Stimulated activated naive CD8-positive, alpha-beta T cell treated with anti-CD3 and anti-CD28 coated beads, Interleukin-15, amount 100 ng/mL, for 72 hours (primary cell): Measurements from ENCODE around the gene SSNA1.

ENCODE experiments used
- ATAC-seq: fragments of 150-1000 bp; cut with Tn5 transposase; 2 replicates; pipeline ENCODE4 v1.10.0; 2021; ENCODE audit warnings: mild to moderate bottlenecking, moderate library complexity
- DNase-seq, 2 donors: peaks; one replicate each; pipeline ENCODE4 v3.0.0; 2021 to 2022
- H3K27ac Mint-ChIP-seq, 2 donors: one replicate each; pipeline ENCODE4 v1.8.0; 2022; ENCODE audit warnings: mild to moderate bottlenecking in 2 of 2, mixed read lengths in 2 of 2, moderate library complexity in 2 of 2
- H3K27me3 Mint-ChIP-seq: one replicate; pipeline ENCODE4 v1.8.0; 2022; ENCODE audit warnings: mixed read lengths
- H3K4me1 Mint-ChIP-seq: one replicate; pipeline ENCODE4 v1.8.0; 2022; ENCODE audit warnings: mild to moderate bottlenecking, mixed read lengths
- H3K4me3 Mint-ChIP-seq, 2 donors: one replicate each; pipeline ENCODE4 v1.8.0; 2022; ENCODE audit warnings: mild to moderate bottlenecking in 2 of 2, mixed read lengths in 2 of 2, moderate library complexity in 1 of 2
- H3K9me3 Mint-ChIP-seq, 2 donors: one replicate each; pipeline ENCODE4 v1.8.0; 2022; ENCODE audit warnings: mixed read lengths in 2 of 2

Gene SSNA1

GRCh38 chr9:137188490-137189296 lies at the start of gene SSNA1, which contains the start of gene ANAPC2:
Gene SSNA1 (plus strand): TSS chr9:137188676. CDS start chr9:137188727, 51 bp downstream.
Gene ANAPC2 (minus strand): TSS chr9:137188560. CDS start chr9:137188532, 28 bp downstream.
- DNase-seq (peak; percentile 95 to 97), ATAC-seq (peak; percentile 86)
- Mint-ChIP-seq H3K27me3 (no peaks in the 10 kb centered on the region), H3K9me3 (no peaks in the 10 kb centered on the region), H3K4me3 (peak within 1 kb of the TSS; percentile 91 to 98), H3K4me1 (peaks cover 62% of the 10 kb centered on the region), H3K27ac (peak within 1 kb of the TSS; percentile 90 to 96)

- DNase-seq (no peak), ATAC-seq (peak; percentile 34)
- no peak within 1 kb of the TSS for H3K27ac Mint-ChIP-seq
- peak within 1 kb of the TSS in 1 of 2 donors; percentile 25 for H3K4me3 Mint-ChIP-seq
- peaks cover 13% of the 10 kb centered on the region for H3K4me1 Mint-ChIP-seq
- H3K27me3 Mint-ChIP-seq: peaks cover 92% of the 10 kb centered on the region
- no peaks in the 10 kb centered on the region for H3K9me3 Mint-ChIP-seq
Measured at GRCh38 chr9:137138722-137139467, 49.6 kb upstream of the SSNA1 start, which contains the start of gene GRIN1. Gene GRIN1 (plus strand): TSS chr9:137139154. CDS start chr9:137139487, 333 bp downstream.

DNA sequence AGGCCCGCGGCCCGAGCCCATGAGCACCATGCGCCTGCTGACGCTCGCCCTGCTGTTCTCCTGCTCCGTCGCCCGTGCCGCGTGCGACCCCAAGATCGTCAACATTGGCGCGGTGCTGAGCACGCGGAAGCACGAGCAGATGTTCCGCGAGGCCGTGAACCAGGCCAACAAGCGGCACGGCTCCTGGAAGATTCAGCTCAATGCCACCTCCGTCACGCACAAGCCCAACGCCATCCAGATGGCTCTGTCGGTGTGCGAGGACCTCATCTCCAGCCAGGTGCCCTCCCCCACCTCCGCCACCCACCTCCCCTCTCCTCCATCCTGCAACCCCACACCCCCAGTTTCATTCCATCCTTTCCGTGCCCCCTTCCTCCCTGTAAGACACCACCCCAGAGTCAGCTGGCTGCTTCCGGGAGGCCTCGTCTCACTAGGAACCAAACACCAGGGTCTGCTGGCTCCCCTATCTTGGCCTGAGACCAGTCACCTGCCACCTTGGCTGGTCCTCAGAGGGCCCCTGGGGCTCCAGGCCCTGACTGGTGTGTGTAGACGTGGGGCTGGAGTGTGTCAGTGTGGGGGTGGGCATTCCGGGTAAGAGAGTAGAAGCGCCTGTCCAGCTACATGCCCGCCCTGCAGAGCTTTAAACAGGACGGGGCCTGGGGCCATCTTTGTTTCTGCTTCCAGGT lies 48.9 kb upstream of the SSNA1 start:
- ATAC-seq: no peak
- Mint-ChIP-seq H3K4me3 (no peak overlapping the region), H3K27me3 (peaks cover 97% of the 10 kb centered on the region), H3K9me3 (no peaks in the 10 kb centered on the region), H3K27ac (no peak overlapping the region), H3K4me1 (peaks cover 13% of the 10 kb centered on the region)
- DNase-seq: no peak

- Mint-ChIP-seq H3K27ac (no peak overlapping the region), H3K27me3 (peaks cover 92% of the 10 kb centered on the region), H3K9me3 (no peaks in the 10 kb centered on the region), H3K4me3 (no peak overlapping the region), H3K4me1 (peaks cover 13% of the 10 kb centered on the region)
- DNase-seq (no peak), ATAC-seq (no peak)
Measured at GRCh38 chr9:137140151-137141012, 48.1 kb upstream of the SSNA1 start.

DNA sequence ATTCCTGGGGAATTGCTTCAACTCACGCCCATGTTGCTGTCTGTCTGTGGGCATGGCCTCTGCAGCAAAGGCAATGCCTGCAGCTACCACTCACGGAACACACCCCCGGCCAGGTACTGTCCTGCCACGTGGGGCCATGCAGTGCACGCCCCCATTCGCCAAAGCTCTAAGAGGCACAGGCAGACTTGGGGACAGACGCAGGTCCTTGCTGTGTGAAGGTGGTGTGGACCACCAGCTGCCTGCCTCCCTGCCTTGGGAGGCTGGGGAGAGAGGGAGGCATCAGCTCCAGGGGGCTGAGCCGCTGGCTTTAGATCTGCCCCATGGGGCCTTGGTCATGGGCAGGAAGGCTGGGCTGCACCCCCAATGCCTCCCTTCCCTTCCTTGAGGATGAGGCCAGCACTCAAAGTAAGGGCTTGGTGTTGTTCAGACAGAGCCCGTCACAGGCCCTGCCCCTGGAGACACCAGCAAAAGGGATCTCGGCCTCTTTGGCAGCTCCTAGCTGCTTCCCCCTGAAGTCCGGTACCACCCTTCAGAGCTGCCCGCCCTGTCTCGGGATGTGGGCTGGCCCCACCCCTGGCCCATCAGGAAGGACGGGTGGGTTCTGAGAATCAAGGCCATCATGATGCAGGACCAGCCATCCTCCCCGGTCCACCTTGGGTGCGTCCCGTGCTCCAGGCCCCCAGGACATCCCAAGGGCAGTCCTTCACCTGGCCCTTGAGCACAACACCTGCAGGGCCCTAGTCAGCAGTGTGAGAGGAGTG lies 47.2 kb upstream of the SSNA1 start:
- no peaks in the 10 kb centered on the region for H3K9me3 Mint-ChIP-seq
- peaks cover 13% of the 10 kb centered on the region for H3K4me1 Mint-ChIP-seq
- H3K27me3 Mint-ChIP-seq: peaks cover 91% of the 10 kb centered on the region
- DNase-seq: no peak
- no peak for ATAC-seq
- no peak overlapping the region for H3K4me3 Mint-ChIP-seq
- H3K27ac Mint-ChIP-seq: no peak overlapping the region

- Mint-ChIP-seq H3K27me3 (peaks cover 91% of the 10 kb centered on the region), H3K4me3 (no peak overlapping the region), H3K27ac (no peak overlapping the region), H3K9me3 (no peaks in the 10 kb centered on the region), H3K4me1 (peaks cover 13% of the 10 kb centered on the region)
- no peak for ATAC-seq
- DNase-seq: no peak
Measured at GRCh38 chr9:137141976-137142936, 46.2 kb upstream of the SSNA1 start.

GRCh38 chr9:137143459-137143858 lies 45.0 kb upstream of the SSNA1 start:
- Mint-ChIP-seq H3K4me1 (peaks cover 4% of the 10 kb centered on the region), H3K9me3 (no peaks in the 10 kb centered on the region), H3K4me3 (no peak overlapping the region), H3K27ac (no peak overlapping the region), H3K27me3 (peaks cover 89% of the 10 kb centered on the region)
- DNase-seq: no peak
- ATAC-seq: no peak

DNA sequence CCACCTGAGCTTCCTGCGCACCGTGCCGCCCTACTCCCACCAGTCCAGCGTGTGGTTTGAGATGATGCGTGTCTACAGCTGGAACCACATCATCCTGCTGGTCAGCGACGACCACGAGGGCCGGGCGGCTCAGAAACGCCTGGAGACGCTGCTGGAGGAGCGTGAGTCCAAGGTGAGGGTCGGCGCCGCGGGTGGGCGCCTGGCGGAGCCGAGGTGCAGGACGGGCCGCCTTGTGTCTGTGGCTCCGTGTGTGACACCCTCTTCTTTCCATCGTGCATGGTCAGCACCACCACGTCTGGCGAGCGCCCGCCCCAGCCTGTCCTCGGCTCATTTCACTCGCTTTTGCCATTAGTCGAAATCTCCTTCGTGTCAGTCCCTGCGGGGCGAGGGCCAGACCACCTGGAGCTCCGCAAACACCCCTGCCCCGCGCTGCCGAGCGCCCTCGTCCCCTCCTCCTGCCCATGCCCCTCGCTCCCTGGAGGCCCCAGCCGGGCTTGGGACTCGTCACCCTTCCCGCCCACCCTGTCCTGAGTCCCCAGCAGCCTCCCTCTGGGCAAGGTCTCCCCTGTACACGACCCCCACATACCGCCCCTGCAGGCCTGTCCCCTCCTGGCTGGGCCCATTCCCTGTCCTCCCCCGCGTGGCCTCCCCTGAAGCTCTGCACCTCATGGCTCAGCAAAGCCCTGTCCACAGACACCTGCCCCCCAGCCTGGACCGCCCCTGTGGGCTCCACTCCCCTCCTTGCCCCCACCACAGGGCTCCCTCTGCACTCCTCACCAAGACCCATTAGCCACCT lies 42.5 kb upstream of the SSNA1 start:
- DNase-seq: no peak
- Mint-ChIP-seq H3K4me3 (no peak overlapping the region), H3K27me3 (peaks cover 69% of the 10 kb centered on the region), H3K4me1 (peaks cover 10% of the 10 kb centered on the region), H3K9me3 (no peaks in the 10 kb centered on the region), H3K27ac (no peak overlapping the region)
- peak; percentile 5 for ATAC-seq

GRCh38 chr9:137146527-137146918 lies 42.0 kb upstream of the SSNA1 start:
- no peak overlapping the region for H3K4me3 Mint-ChIP-seq
- peaks cover 16% of the 10 kb centered on the region for H3K4me1 Mint-ChIP-seq
- no peaks in the 10 kb centered on the region for H3K9me3 Mint-ChIP-seq
- H3K27ac Mint-ChIP-seq: no peak overlapping the region
- ATAC-seq (no peak), DNase-seq (no peak)
- H3K27me3 Mint-ChIP-seq: peaks cover 63% of the 10 kb centered on the region

- no peak overlapping the region for H3K27ac Mint-ChIP-seq
- peaks cover 56% of the 10 kb centered on the region for H3K27me3 Mint-ChIP-seq
- ATAC-seq (no peak), DNase-seq (no peak)
- no peak overlapping the region for H3K4me3 Mint-ChIP-seq
- no peaks in the 10 kb centered on the region for H3K9me3 Mint-ChIP-seq
- H3K4me1 Mint-ChIP-seq: peaks cover 22% of the 10 kb centered on the region
Measured at GRCh38 chr9:137147091-137147792, 41.2 kb upstream of the SSNA1 start.

- H3K27ac Mint-ChIP-seq: no peak overlapping the region
- no peak for ATAC-seq
Measured at GRCh38 chr9:137147793-137148160, 40.7 kb upstream of the SSNA1 start.

GRCh38 chr9:137148242-137148641 lies 40.2 kb upstream of the SSNA1 start:
- peaks cover 47% of the 10 kb centered on the region for H3K27me3 Mint-ChIP-seq

More at GRCh38 chr9:137147793-137148160, 40.7 kb upstream of the SSNA1 start:
- H3K4me1 Mint-ChIP-seq: peaks cover 22% of the 10 kb centered on the region
- H3K27me3 Mint-ChIP-seq: peaks cover 51% of the 10 kb centered on the region
- H3K9me3 Mint-ChIP-seq: no peaks in the 10 kb centered on the region
- DNase-seq: no peak
- no peak overlapping the region for H3K4me3 Mint-ChIP-seq

More at GRCh38 chr9:137148242-137148641, 40.2 kb upstream of the SSNA1 start:
- no peak for ATAC-seq
- no peaks in the 10 kb centered on the region for H3K9me3 Mint-ChIP-seq
- no peak for DNase-seq
- no peak overlapping the region for H3K27ac Mint-ChIP-seq
- no peak overlapping the region for H3K4me3 Mint-ChIP-seq
- H3K4me1 Mint-ChIP-seq: peaks cover 22% of the 10 kb centered on the region
